DMS53 treated with DMSO at 0.1 percent for 48 hours (cell line): ENCODE data around the gene GTPBP8.
A peak's percentile ranks its signal among the peaks of the same experiment; 100 is the strongest.
"Not testable (repeated sequence)": the region's sequence is repeated elsewhere in the genome, so short reads cannot be mapped to it uniquely, and the experiment has no call there.

ENCODE experiments used
- DNase-seq: peaks from one replicate; lab custom pipeline; 2025; ENCODE audit not compliant: unreplicated experiment; lab: John Stamatoyannopoulos, UW

GTPBP8 gene

GRCh38 chr3:112995800-112996199 is 5.0 kb downstream of the GTPBP8 start:
- DNase-seq = no peak

- no peak for DNase-seq
Measured at GRCh38 chr3:113000691-113001090, 9.9 kb downstream of the GTPBP8 start.

- no peak for DNase-seq
Measured at GRCh38 chr3:113002037-113002436, 11.3 kb downstream of the GTPBP8 start.

- no peak for DNase-seq
Measured at GRCh38 chr3:113002679-113003078, 11.9 kb downstream of the GTPBP8 start.

- no peak for DNase-seq
Measured at GRCh38 chr3:113005611-113006010, 14.8 kb downstream of the GTPBP8 start.

GRCh38 chr3:113006359-113007056 is 15.7 kb downstream of the GTPBP8 start:
- no peak for DNase-seq

GRCh38 chr3:113008117-113008516 is 17.3 kb downstream of the GTPBP8 start:
- DNase-seq = no peak

GRCh38 chr3:113013593-113013992 is 22.8 kb downstream of the GTPBP8 start:
- no peak for DNase-seq

- DNase-seq = no peak
Measured at GRCh38 chr3:113018536-113019181, 27.9 kb downstream of the GTPBP8 start.

GRCh38 chr3:113019182-113020137 is 28.7 kb downstream of the GTPBP8 start:
- peak; percentile 47 for DNase-seq

- no peak for DNase-seq
Measured at GRCh38 chr3:113021471-113021870, 30.7 kb downstream of the GTPBP8 start.

GRCh38 chr3:113034011-113034410 is 43.2 kb downstream of the GTPBP8 start:
- no peak for DNase-seq

GRCh38 chr3:113035387-113035982 is 44.7 kb downstream of the GTPBP8 start:
- DNase-seq = peak; percentile 29

- DNase-seq = no peak
Measured at GRCh38 chr3:113038328-113038727, 47.5 kb downstream of the GTPBP8 start.

GRCh38 chr3:113039546-113039945 is 48.8 kb downstream of the GTPBP8 start:
- DNase-seq = no peak

- DNase-seq = no peak
Measured at GRCh38 chr3:113040231-113040630, 49.4 kb downstream of the GTPBP8 start.

GRCh38 chr3:113043686-113044085 is 52.9 kb downstream of the GTPBP8 start:
- no peak for DNase-seq

GRCh38 chr3:113046186-113046965 is 55.6 kb downstream of the GTPBP8 start:
- not testable (repeated sequence) for DNase-seq

- peak; percentile 23 for DNase-seq
Measured at GRCh38 chr3:113051302-113051711, 60.5 kb downstream of the GTPBP8 start.
